Fibroblast of lung (primary cell): Measurements from ENCODE around the gene TNPO3. TPM values are rescaled to one million over a fixed set of nuclear protein-coding genes. Genes with fewer than 3 reads are reported as not detected.

Source experiments
- DNase-seq, 2 donors: peaks; one replicate each; pipeline versions ENCODE4 v3.0.0 to v3.0.0-alpha.2; 2010; ENCODE audit warnings: low read depth in 2 of 2
- H2AFZ ChIP-seq: 2 replicates; pipeline ENCODE4 v1.5.1; 2012; ENCODE audit warnings: low read length, control low read depth, inconsistent platforms
- H3K27ac ChIP-seq: 2 replicates; pipeline ENCODE4 v1.5.1; 2011; ENCODE audit warnings: low read length, control low read depth; ENCODE audit not compliant: insufficient read depth
- H3K27me3 ChIP-seq: 2 replicates; pipeline ENCODE4 v1.5.1; 2011; ENCODE audit warnings: mild to moderate bottlenecking, low read length; ENCODE audit not compliant: control insufficient read depth, insufficient read depth
- H3K36me3 ChIP-seq: 2 replicates; pipeline ENCODE4 v1.5.1; 2011; ENCODE audit warnings: low read length; ENCODE audit not compliant: control insufficient read depth, insufficient read depth
- H3K4me1 ChIP-seq: 2 replicates; pipeline ENCODE4 v1.5.1; 2011; ENCODE audit warnings: low read length; ENCODE audit not compliant: control insufficient read depth, insufficient read depth; ENCODE audit errors: extremely low read depth
- H3K4me2 ChIP-seq: 2 replicates; pipeline ENCODE4 v1.5.1; 2011; ENCODE audit warnings: low read length, control low read depth; ENCODE audit not compliant: insufficient read depth; ENCODE audit errors: extremely low read depth
- H3K4me3 ChIP-seq, 4 experiments: fragments of 200-600 bp in 1 of 4; sonication (generic) in 1 of 4; replicated peaks in 1 of 4; 2 replicates each; pipeline ENCODE4 v1.5.1; 2011 to 2016; ENCODE audit warnings: low read length in 4 of 4, low read depth in 3 of 4, mild to moderate bottlenecking in 3 of 4, control low read depth in 2 of 4, inconsistent platforms in 1 of 4, mixed read lengths in 1 of 4; ENCODE audit not compliant: insufficient read depth in 1 of 4; ENCODE audit errors: control extremely low read depth in 1 of 4
- H3K79me2 ChIP-seq: 2 replicates; pipeline ENCODE4 v1.5.1; 2012; ENCODE audit warnings: mild to moderate bottlenecking, low read length, inconsistent platforms; ENCODE audit not compliant: control insufficient read depth, insufficient read depth
- H3K9ac ChIP-seq: 2 replicates; pipeline ENCODE4 v1.5.1; 2011; ENCODE audit warnings: mild to moderate bottlenecking, low read length, control low read depth; ENCODE audit not compliant: insufficient read depth
- H3K9me3 ChIP-seq: 2 replicates; pipeline ENCODE4 v1.5.1; 2012; ENCODE audit warnings: low read depth, low read length; ENCODE audit not compliant: control insufficient read depth, insufficient read depth
- H4K20me1 ChIP-seq: 2 replicates; pipeline ENCODE4 v1.5.1; 2011; ENCODE audit warnings: low read length; ENCODE audit not compliant: control insufficient read depth, insufficient read depth; ENCODE audit errors: extremely low read depth
- EZH2 ChIP-seq: IDR thresholded peaks from 2 replicates; pipeline ENCODE4 v1.5.1; 2012; ENCODE audit warnings: low read length, control low read depth, mild to moderate bottlenecking; ENCODE audit errors: missing control alignments
- polyA plus RNA-seq, 2 donors: library from polyadenylated mRNA; depleted of rRNA in 1 of 2; stranded (reverse) in 1 of 2; unstranded in 1 of 2; fragments of >200 nt; gene quantifications; 2 replicates each; pipeline ENCODE4 v1.2.1, GENCODE V29; 2011 to 2012; ENCODE audit warnings: missing spikeins in 1 of 2
- total RNA-seq: library from RNA; depleted of rRNA; stranded (reverse); fragments of >200 nt; gene quantifications from 2 replicates; pipeline ENCODE4 v1.2.1, GENCODE V29; 2014
- TF ChIP-seq, protein P1 (sequence below), 2 donors: IDR thresholded peaks in 1 of 2; conservative IDR thresholded peaks in 1 of 2; 1 replicate in 1 of 2; 2 replicates in 1 of 2; pipeline ENCODE4 v1.5.1; 2011 to 2012; ENCODE audit warnings: low read length in 2 of 2, control low read depth in 1 of 2, inconsistent platforms in 1 of 2, low read depth in 1 of 2, mild to moderate bottlenecking in 1 of 2

TNPO3 gene
- total and polyA plus RNA-seq, 2 donors (not counting 1 experiment from before 2014, with no cell fraction given): 39.1 to 73.5 TPM

DNA sequence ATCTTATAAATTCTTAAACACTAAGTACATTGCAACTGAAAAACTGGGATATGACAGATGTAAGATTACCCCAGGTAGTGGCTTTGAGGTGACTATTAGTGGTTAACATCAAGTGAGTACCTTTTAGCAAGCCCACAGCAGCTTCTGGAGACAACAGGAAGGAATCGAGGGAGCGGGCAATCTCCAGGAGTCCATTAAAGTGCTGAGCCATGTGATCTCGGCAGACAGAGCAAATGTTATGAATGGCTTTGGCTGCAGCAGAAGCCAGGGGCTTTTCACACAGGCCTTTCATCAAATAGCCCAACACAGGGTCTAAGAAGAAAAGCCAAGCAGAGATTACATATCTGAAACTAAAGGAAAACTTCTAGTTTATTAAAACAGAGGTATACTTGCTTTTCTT, 68.3 kb downstream of the TNPO3 start:
- Histone ChIP-seq H4K20me1 (no peaks in the 10 kb centered on the region), H3K4me3 (no peak overlapping the region), H3K27ac (no peak overlapping the region), H3K9me3 (no peaks in the 10 kb centered on the region), H3K79me2 (no peaks in the 10 kb centered on the region), H3K4me2 (no peak overlapping the region), H3K4me1 (no peaks in the 10 kb centered on the region), H3K27me3 (no peaks in the 10 kb centered on the region), H2AFZ (no peak overlapping the region), H3K9ac (no peak overlapping the region), H3K36me3 (peaks cover 3% of the 10 kb centered on the region)
- TF ChIP-seq, protein P1, sequence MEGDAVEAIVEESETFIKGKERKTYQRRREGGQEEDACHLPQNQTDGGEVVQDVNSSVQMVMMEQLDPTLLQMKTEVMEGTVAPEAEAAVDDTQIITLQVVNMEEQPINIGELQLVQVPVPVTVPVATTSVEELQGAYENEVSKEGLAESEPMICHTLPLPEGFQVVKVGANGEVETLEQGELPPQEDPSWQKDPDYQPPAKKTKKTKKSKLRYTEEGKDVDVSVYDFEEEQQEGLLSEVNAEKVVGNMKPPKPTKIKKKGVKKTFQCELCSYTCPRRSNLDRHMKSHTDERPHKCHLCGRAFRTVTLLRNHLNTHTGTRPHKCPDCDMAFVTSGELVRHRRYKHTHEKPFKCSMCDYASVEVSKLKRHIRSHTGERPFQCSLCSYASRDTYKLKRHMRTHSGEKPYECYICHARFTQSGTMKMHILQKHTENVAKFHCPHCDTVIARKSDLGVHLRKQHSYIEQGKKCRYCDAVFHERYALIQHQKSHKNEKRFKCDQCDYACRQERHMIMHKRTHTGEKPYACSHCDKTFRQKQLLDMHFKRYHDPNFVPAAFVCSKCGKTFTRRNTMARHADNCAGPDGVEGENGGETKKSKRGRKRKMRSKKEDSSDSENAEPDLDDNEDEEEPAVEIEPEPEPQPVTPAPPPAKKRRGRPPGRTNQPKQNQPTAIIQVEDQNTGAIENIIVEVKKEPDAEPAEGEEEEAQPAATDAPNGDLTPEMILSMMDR (conservative IDR thresholded peaks at IDR 0.05 in 1 of 2, IDR thresholded peaks at IDR 0.05 in 1 of 2; ENCODE audit: low read depth in 1 of 2, low read length in 2 of 2): no peak
- TF ChIP-seq EZH2: no peak
- DNase-seq: no peak

GRCh38 chr7:128985660-128986059, 69.3 kb downstream of the TNPO3 start:
- H2AFZ ChIP-seq: no peak overlapping the region
- TF ChIP-seq, protein P1 (conservative IDR thresholded peaks at IDR 0.05 in 1 of 2, IDR thresholded peaks at IDR 0.05 in 1 of 2; ENCODE audit: low read depth in 1 of 2, low read length in 2 of 2): no peak
- no peak for TF ChIP-seq EZH2
- DNase-seq: no peak
- H3K4me1 ChIP-seq: no peaks in the 10 kb centered on the region
- no peaks in the 10 kb centered on the region for H3K79me2 ChIP-seq
- H3K4me3 ChIP-seq: no peak overlapping the region
- H3K27ac ChIP-seq: no peak overlapping the region
- peaks cover 5% of the 10 kb centered on the region for H3K36me3 ChIP-seq
- no peak overlapping the region for H3K4me2 ChIP-seq
- H4K20me1 ChIP-seq: no peaks in the 10 kb centered on the region
- no peak overlapping the region for H3K9ac ChIP-seq
- no peaks in the 10 kb centered on the region for H3K27me3 ChIP-seq
- no peaks in the 10 kb centered on the region for H3K9me3 ChIP-seq

- Histone ChIP-seq H3K9me3 (no peaks in the 10 kb centered on the region), H3K36me3 (peaks cover 9% of the 10 kb centered on the region)
Observed at GRCh38 chr7:128982105-128982504, 72.8 kb downstream of the TNPO3 start.

More at GRCh38 chr7:128982105-128982504, 72.8 kb downstream of the TNPO3 start:
- no peak for DNase-seq
- Histone ChIP-seq H3K4me2 (no peak overlapping the region), H4K20me1 (no peaks in the 10 kb centered on the region), H3K27ac (no peak overlapping the region), H3K9ac (no peak overlapping the region), H2AFZ (no peak overlapping the region), H3K4me3 (no peak overlapping the region), H3K27me3 (no peaks in the 10 kb centered on the region), H3K79me2 (no peaks in the 10 kb centered on the region), H3K4me1 (no peaks in the 10 kb centered on the region)
- TF ChIP-seq, protein P1 (conservative IDR thresholded peaks at IDR 0.05 in 1 of 2, IDR thresholded peaks at IDR 0.05 in 1 of 2; ENCODE audit: low read depth in 1 of 2, low read length in 2 of 2): no peak
- no peak for TF ChIP-seq EZH2
